SU-DHL-6 (cell line): Measurements from ENCODE around the gene GRID2.

Experiments used
- EZH2phosphoT487 ChIP-seq: fragments of 200-600 bp; sonication (generic), shearing (Covaris generic); conservative IDR thresholded peaks from 2 replicates; pipeline ENCODE4 v1.6.1; 2018; ENCODE audit warnings: mild to moderate bottlenecking, antibody characterized with exemption, low read length, moderate library complexity, mixed read lengths
- TF ChIP-seq, protein P1 (sequence below): fragments of 200-600 bp; sonication (generic); IDR thresholded peaks from one replicate; pipeline ENCODE4 v1.5.1; 2017; ENCODE audit warnings: antibody characterized with exemption, mild to moderate bottlenecking, low read length, moderate library complexity; ENCODE audit not compliant: insufficient read depth, poor library complexity, severe bottlenecking

DNA sequence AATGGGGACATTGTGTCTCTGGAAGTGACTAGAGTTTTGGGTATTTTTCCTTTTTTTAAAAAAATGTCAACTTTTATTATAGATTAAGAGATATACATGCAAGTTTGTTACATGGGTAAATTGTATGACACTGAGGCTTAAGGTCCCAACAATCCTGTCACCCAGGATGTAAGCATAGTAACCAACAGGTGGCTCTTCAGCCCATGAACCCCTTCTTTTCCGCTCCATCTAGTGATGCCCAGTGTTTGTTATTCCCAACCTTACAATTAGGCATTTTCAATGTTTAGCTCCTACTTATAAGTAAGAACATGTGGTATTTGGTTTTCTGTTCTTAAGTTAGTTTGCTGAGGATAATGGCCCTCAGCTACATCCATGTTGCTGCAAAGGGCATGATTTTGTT is 102.7 kb downstream of the GRID2 start:
- TF ChIP-seq, protein P1, sequence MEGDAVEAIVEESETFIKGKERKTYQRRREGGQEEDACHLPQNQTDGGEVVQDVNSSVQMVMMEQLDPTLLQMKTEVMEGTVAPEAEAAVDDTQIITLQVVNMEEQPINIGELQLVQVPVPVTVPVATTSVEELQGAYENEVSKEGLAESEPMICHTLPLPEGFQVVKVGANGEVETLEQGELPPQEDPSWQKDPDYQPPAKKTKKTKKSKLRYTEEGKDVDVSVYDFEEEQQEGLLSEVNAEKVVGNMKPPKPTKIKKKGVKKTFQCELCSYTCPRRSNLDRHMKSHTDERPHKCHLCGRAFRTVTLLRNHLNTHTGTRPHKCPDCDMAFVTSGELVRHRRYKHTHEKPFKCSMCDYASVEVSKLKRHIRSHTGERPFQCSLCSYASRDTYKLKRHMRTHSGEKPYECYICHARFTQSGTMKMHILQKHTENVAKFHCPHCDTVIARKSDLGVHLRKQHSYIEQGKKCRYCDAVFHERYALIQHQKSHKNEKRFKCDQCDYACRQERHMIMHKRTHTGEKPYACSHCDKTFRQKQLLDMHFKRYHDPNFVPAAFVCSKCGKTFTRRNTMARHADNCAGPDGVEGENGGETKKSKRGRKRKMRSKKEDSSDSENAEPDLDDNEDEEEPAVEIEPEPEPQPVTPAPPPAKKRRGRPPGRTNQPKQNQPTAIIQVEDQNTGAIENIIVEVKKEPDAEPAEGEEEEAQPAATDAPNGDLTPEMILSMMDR = no peak
- no peak for TF ChIP-seq EZH2phosphoT487
